Right lobe of liver (tissue), 4 donors: ENCODE data around the gene RNH1.

ENCODE experiments used
- POLR2A ChIP-seq: fragments of 450-650 bp; IDR thresholded peaks from one replicate; pipeline ENCODE4 v1.6.1; 2017; ENCODE audit warnings: antibody characterized with exemption, mild to moderate bottlenecking
- TF ChIP-seq, protein P1 (sequence below), 4 donors: fragments of 200-600 bp in 3 of 4; fragments of 450-650 bp in 1 of 4; IDR thresholded peaks; one replicate each; pipeline versions ENCODE4 v1.5.1 to v1.8.0; 2016 to 2022; ENCODE audit warnings: antibody characterized with exemption in 4 of 4, mild to moderate bottlenecking in 2 of 4
- donor health status: DM: no; HTN: no; CAD: no.
- donor health status: DM: no; HTN: no; CAD: no.
- donor health status: DM: no; HTN: yes; CAD: no.

- TF ChIP-seq POLR2A, result no peak
- TF ChIP-seq, protein P1, sequence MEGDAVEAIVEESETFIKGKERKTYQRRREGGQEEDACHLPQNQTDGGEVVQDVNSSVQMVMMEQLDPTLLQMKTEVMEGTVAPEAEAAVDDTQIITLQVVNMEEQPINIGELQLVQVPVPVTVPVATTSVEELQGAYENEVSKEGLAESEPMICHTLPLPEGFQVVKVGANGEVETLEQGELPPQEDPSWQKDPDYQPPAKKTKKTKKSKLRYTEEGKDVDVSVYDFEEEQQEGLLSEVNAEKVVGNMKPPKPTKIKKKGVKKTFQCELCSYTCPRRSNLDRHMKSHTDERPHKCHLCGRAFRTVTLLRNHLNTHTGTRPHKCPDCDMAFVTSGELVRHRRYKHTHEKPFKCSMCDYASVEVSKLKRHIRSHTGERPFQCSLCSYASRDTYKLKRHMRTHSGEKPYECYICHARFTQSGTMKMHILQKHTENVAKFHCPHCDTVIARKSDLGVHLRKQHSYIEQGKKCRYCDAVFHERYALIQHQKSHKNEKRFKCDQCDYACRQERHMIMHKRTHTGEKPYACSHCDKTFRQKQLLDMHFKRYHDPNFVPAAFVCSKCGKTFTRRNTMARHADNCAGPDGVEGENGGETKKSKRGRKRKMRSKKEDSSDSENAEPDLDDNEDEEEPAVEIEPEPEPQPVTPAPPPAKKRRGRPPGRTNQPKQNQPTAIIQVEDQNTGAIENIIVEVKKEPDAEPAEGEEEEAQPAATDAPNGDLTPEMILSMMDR (IDR thresholded peaks at IDR 0.05), result no peak
Observed at GRCh38 chr11:479311-479710, 27.7 kb downstream of the RNH1 start.
